H9 (cell line): Measurements from ENCODE around the gene RAI14. TPM values are rescaled to one million over a fixed set of nuclear protein-coding genes. Genes with fewer than 3 reads are reported as not detected.

Experiments used
- DNase-seq: peaks from one replicate; pipeline ENCODE4 v3.0.0-alpha.2; 2017
- H2AFZ ChIP-seq: one replicate; pipeline ENCODE4 v1.6.1; 2013; ENCODE audit warnings: mild to moderate bottlenecking, low read length, control low read depth, moderate library complexity
- H2AK5ac ChIP-seq: 2 replicates; pipeline ENCODE4 v1.6.1; 2013; ENCODE audit warnings: low read length, control low read depth, mixed read lengths; ENCODE audit not compliant: insufficient read length
- H2BK120ac ChIP-seq: one replicate; pipeline ENCODE4 v1.6.1; 2013; ENCODE audit warnings: low read depth, mild to moderate bottlenecking, low read length, control low read depth, inconsistent platforms; ENCODE audit not compliant: poor library complexity, severe bottlenecking
- H2BK12ac ChIP-seq: 2 replicates; pipeline ENCODE4 v1.6.1; 2013; ENCODE audit warnings: low read length, control low read depth, mixed read lengths, low read depth; ENCODE audit not compliant: insufficient read length
- H2BK15ac ChIP-seq: 2 replicates; pipeline ENCODE4 v1.6.1; 2013; ENCODE audit warnings: low read depth, low read length, control low read depth
- H2BK20ac ChIP-seq: one replicate; pipeline ENCODE4 v1.6.1; 2013; ENCODE audit warnings: low read depth, mild to moderate bottlenecking, low read length, control low read depth, inconsistent platforms; ENCODE audit not compliant: poor library complexity, severe bottlenecking
- H2BK5ac ChIP-seq: 2 replicates; pipeline ENCODE4 v1.6.1; 2013; ENCODE audit warnings: low read length, control low read depth, mixed read lengths; ENCODE audit not compliant: insufficient read length
- H3K14ac ChIP-seq: 2 replicates; pipeline ENCODE4 v1.6.1; 2013; ENCODE audit warnings: low read length, control low read depth; ENCODE audit not compliant: insufficient read depth
- H3K18ac ChIP-seq: 2 replicates; pipeline ENCODE4 v1.6.1; 2013; ENCODE audit warnings: low read depth, mild to moderate bottlenecking, mixed read lengths, low read length, control low read depth; ENCODE audit not compliant: insufficient read length
- H3K23ac ChIP-seq: 2 replicates; pipeline ENCODE4 v1.6.1; 2013; ENCODE audit warnings: low read length, control low read depth, mixed read lengths, low read depth; ENCODE audit not compliant: insufficient read length
- H3K23me2 ChIP-seq: 2 replicates; pipeline ENCODE4 v1.6.1; 2013; ENCODE audit warnings: low read depth, mild to moderate bottlenecking, mixed read lengths, low read length, control low read depth; ENCODE audit not compliant: insufficient read length, poor library complexity, severe bottlenecking
- H3K27ac ChIP-seq: 2 replicates; pipeline ENCODE4 v1.5.1; 2013; ENCODE audit warnings: low read length, control low read depth, mixed read lengths, low read depth; ENCODE audit not compliant: insufficient read length
- H3K27me3 ChIP-seq: 2 replicates; pipeline ENCODE4 v1.6.1; 2013; ENCODE audit warnings: low read length, control low read depth, inconsistent platforms; ENCODE audit not compliant: insufficient read depth
- H3K4ac ChIP-seq: 2 replicates; pipeline ENCODE4 v1.6.1; 2013; ENCODE audit warnings: low read depth, mild to moderate bottlenecking, control low read depth, inconsistent platforms, low read length, moderate library complexity
- H3K4me1 ChIP-seq: 2 replicates; pipeline ENCODE4 v1.6.1; 2013; ENCODE audit warnings: low read length, control low read depth, inconsistent platforms; ENCODE audit not compliant: insufficient read depth
- H3K4me2 ChIP-seq: 2 replicates; pipeline ENCODE4 v1.6.1; 2013; ENCODE audit warnings: low read length, control low read depth, mixed read lengths; ENCODE audit not compliant: insufficient read length, insufficient read depth
- H3K56ac ChIP-seq: 2 replicates; pipeline ENCODE4 v1.6.1; 2013; ENCODE audit warnings: low read depth, mild to moderate bottlenecking, mixed read lengths, low read length, control low read depth; ENCODE audit not compliant: insufficient read length
- H3K79me1 ChIP-seq: 2 replicates; pipeline ENCODE4 v1.6.1; 2013; ENCODE audit warnings: low read depth, mild to moderate bottlenecking, moderate library complexity, low read length, control low read depth, inconsistent platforms; ENCODE audit not compliant: insufficient read depth, poor library complexity, severe bottlenecking
- H3K79me2 ChIP-seq: 2 replicates; pipeline ENCODE4 v1.6.1; 2013; ENCODE audit warnings: low read length, control low read depth, inconsistent platforms; ENCODE audit not compliant: insufficient read depth
- H3K9ac ChIP-seq: 2 replicates; pipeline ENCODE4 v1.6.1; 2013; ENCODE audit warnings: low read length, control low read depth, mixed read lengths; ENCODE audit not compliant: insufficient read length; ENCODE audit errors: extremely low read depth
- H3K9me3 ChIP-seq: one replicate; pipeline ENCODE4 v1.6.1; 2013; ENCODE audit warnings: low read depth, low read length, inconsistent platforms; ENCODE audit not compliant: control insufficient read depth
- H3T11ph ChIP-seq: one replicate; pipeline ENCODE4 v1.6.1; 2013; ENCODE audit warnings: mild to moderate bottlenecking, low read length, control low read depth, inconsistent platforms
- H4K20me1 ChIP-seq: one replicate; pipeline ENCODE4 v1.6.1; 2013; ENCODE audit not compliant: control insufficient read depth, insufficient read length, insufficient read depth
- H4K5ac ChIP-seq: 2 replicates; pipeline ENCODE4 v1.6.1; 2013; ENCODE audit warnings: low read depth, mild to moderate bottlenecking, mixed read lengths, low read length, control low read depth; ENCODE audit not compliant: insufficient read length
- H4K8ac ChIP-seq: replicated peaks from 2 replicates; pipeline ENCODE4 v1.6.1; 2013; ENCODE audit warnings: low read length, control low read depth, mixed read lengths, low read depth; ENCODE audit not compliant: insufficient read length
- H4K91ac ChIP-seq: 2 replicates; pipeline ENCODE4 v1.6.1; 2013; ENCODE audit warnings: low read depth, mild to moderate bottlenecking, moderate library complexity, mixed read lengths, low read length, control low read depth; ENCODE audit not compliant: insufficient read length
- H3K27ac Mint-ChIP-seq, 3 experiments: 2 replicates in 2 of 3; 3 replicates in 1 of 3; pipeline ENCODE4 v1.8.0; 2020 to 2021; ENCODE audit warnings: mixed read lengths in 3 of 3, mild to moderate bottlenecking in 1 of 3, moderate library complexity in 1 of 3
- H3K27me3 Mint-ChIP-seq: 2 replicates; pipeline ENCODE4 v1.8.0; 2021; ENCODE audit warnings: low read depth, mild to moderate bottlenecking, moderate library complexity, mixed read lengths
- H3K36me3 Mint-ChIP-seq, 3 experiments: 2 replicates in 2 of 3; 3 replicates in 1 of 3; pipeline ENCODE4 v1.8.0; 2020 to 2021; ENCODE audit warnings: low read depth in 3 of 3, mixed read lengths in 3 of 3; ENCODE audit not compliant: insufficient read depth in 1 of 3
- H3K4me1 Mint-ChIP-seq, 2 experiments: 2 replicates each; pipeline ENCODE4 v1.8.0; 2020; ENCODE audit warnings: mixed read lengths in 2 of 2
- H3K4me3 Mint-ChIP-seq, 2 experiments: 2 replicates in 1 of 2; 3 replicates in 1 of 2; pipeline ENCODE4 v1.8.0; 2020 to 2021; ENCODE audit warnings: mild to moderate bottlenecking in 2 of 2, mixed read lengths in 2 of 2, moderate library complexity in 1 of 2
- H3K9me3 Mint-ChIP-seq, 2 experiments: 2 replicates in 1 of 2; 3 replicates in 1 of 2; pipeline ENCODE4 v1.8.0; 2020; ENCODE audit warnings: mild to moderate bottlenecking in 2 of 2, mixed read lengths in 2 of 2, moderate library complexity in 1 of 2
- CTCF ChIP-seq: fragments of 200-600 bp; sonication (generic); conservative IDR thresholded peaks from 3 replicates; pipeline ENCODE4 v1.8.0; 2021; ENCODE audit warnings: antibody characterized with exemption, mild to moderate bottlenecking
- whole genome bisulfite sequencing: extraction: QIAGEN DNeasy Blood & Tissue Kit; methylation state at CpG from one replicate; pipeline ENCODE4 v1.1.7; 2013; ENCODE audit warnings: missing lambda C conversion rate, low lambda C conversion rate, mixed read lengths; ENCODE audit not compliant: insufficient read length; ENCODE audit errors: extremely low coverage; 5-methylcytosine and 5-hydroxymethylcytosine counted together
- total RNA-seq: library from RNA; stranded (reverse); gene quantifications from 2 replicates; pipeline ENCODE4 v1.2.1, GENCODE V29; 2021

RAI14 gene
- total RNA-seq, 1 experiment from 2014 or later = 127 TPM

GRCh38 chr5:34765662-34766061, 109.5 kb downstream of the RAI14 start:
- Histone ChIP-seq H2AFZ (no peak overlapping the region), H3K4ac (no peak overlapping the region), H3K27me3 (no peaks in the 10 kb centered on the region), H3K79me1 (peaks cover 10% of the 10 kb centered on the region), H3K23me2 (no peaks in the 10 kb centered on the region), H2BK5ac (no peak overlapping the region), H3K14ac (no peak overlapping the region), H4K5ac (no peak overlapping the region), H2BK15ac (no peak overlapping the region), H4K8ac (no peak overlapping the region), H2BK12ac (no peak overlapping the region), H3K23ac (no peak overlapping the region), H3K4me2 (no peak overlapping the region), H3K9ac (no peak overlapping the region), H3T11ph (no peak overlapping the region), H3K79me2 (peaks cover 8% of the 10 kb centered on the region; the same call in 1 of the 2 replicates), H2BK20ac (no peak overlapping the region), H4K20me1 (no peaks in the 10 kb centered on the region), H3K18ac (no peak overlapping the region), H4K91ac (no peak overlapping the region), H3K56ac (no peak overlapping the region), H3K9me3 (peaks cover 5% of the 10 kb centered on the region), H2AK5ac (no peak overlapping the region), H3K27ac (no peak overlapping the region), H3K4me1 (no peaks in the 10 kb centered on the region), H2BK120ac (no peak overlapping the region)
- H3K36me3 Mint-ChIP-seq = peaks cover 62 to 72% (median 71%) of the 10 kb centered on the region in 3 experiments
- no peaks in the 10 kb centered on the region for H3K27me3 Mint-ChIP-seq
- no peak overlapping the region for H3K4me3 Mint-ChIP-seq
- WGBS = no CpG with 5 or more reads among the region's 1 CpG
- no peak for TF ChIP-seq CTCF
- no peak for DNase-seq
- H3K4me1 Mint-ChIP-seq = peaks cover 0 to 2% of the 10 kb centered on the region in 2 experiments; a peak in 1 of 4 replicates
- no peak overlapping the region for H3K27ac Mint-ChIP-seq
- H3K9me3 Mint-ChIP-seq = peaks cover 6 to 20% of the 10 kb centered on the region in 2 experiments; a peak in 4 of 5 replicates
